Psoas muscle (tissue), 8 donors: ENCODE results near the gene CCDC15. TPM values are rescaled to one million over a fixed set of nuclear protein-coding genes. Genes with fewer than 3 reads are reported as not detected.

ENCODE experiments used
- ATAC-seq, 4 donors: fragments of 200-7000 bp; cut with Tn5 transposase; one replicate each; pipeline ENCODE4 v1.9.1; 2020; ENCODE audit warnings: moderate library complexity in 3 of 4, mild to moderate bottlenecking in 2 of 4
- DNase-seq, 2 donors: peaks; one replicate each; pipeline ENCODE4 v3.0.0-alpha.2; 2020
- H3K27ac ChIP-seq: fragments of 200-600 bp; one replicate; pipeline ENCODE4 v1.8.0; 2022
- H3K27me3 ChIP-seq, 3 donors: fragments of 200-600 bp in 1 of 3; one replicate each; pipeline versions ENCODE4 v1.6.1 to v1.8.0; 2013 to 2022; ENCODE audit warnings: low read length in 2 of 3, mild to moderate bottlenecking in 2 of 3, moderate library complexity in 1 of 3; ENCODE audit not compliant: insufficient read depth in 3 of 3
- H3K36me3 ChIP-seq, 2 donors: fragments of 200-600 bp in 1 of 2; one replicate each; pipeline versions ENCODE4 v1.6.1 to v1.8.0; 2013 to 2022; ENCODE audit warnings: low read depth in 1 of 2, mild to moderate bottlenecking in 1 of 2, moderate library complexity in 1 of 2; ENCODE audit not compliant: insufficient read depth in 1 of 2
- H3K4me1 ChIP-seq: fragments of 200-600 bp; one replicate; pipeline ENCODE4 v1.8.0; 2022
- H3K4me3 ChIP-seq: fragments of 200-600 bp; one replicate; pipeline ENCODE4 v1.8.0; 2022; ENCODE audit warnings: mild to moderate bottlenecking
- H3K9me3 ChIP-seq: fragments of 200-600 bp; one replicate; pipeline ENCODE4 v1.8.0; 2022
- WGBS, 3 donors: extraction: QIAGEN DNeasy Blood & Tissue Kit; methylation state at CpG; one replicate each; pipeline versions ENCODE4 v1.1.6 to v1.1.7; 2013; 5-methylcytosine and 5-hydroxymethylcytosine counted together
- intact Hi-C, 2 donors: fragments of 100-400 bp; cut with DNase I; formaldehyde crosslinking; loops; one replicate each; pipeline versions ENCODE4 v1.11.0 to v1.14.2; 2022
- polyA plus RNA-seq, 3 donors: library from polyadenylated mRNA; stranded (reverse); fragments of 200-250 nt; gene quantifications; one replicate each; pipeline ENCODE4 v1.2.3, GENCODE V29; 2013
- total RNA-seq, 4 donors: library from RNA; stranded (reverse); fragmentation: NEBNext Ultra II Directional in 2 of 4; extraction: Animal tissue kit (Norgen Biotek cat#: 25700) in 2 of 4; gene quantifications; one replicate each; pipeline versions ENCODE4 v1.2.1 to v1.2.4, GENCODE V29; 2021 to 2023
- TF ChIP-seq, protein P1 (sequence below): fragments of 200-600 bp; IDR thresholded peaks from one replicate; pipeline ENCODE4 v1.8.0; 2022; ENCODE audit warnings: antibody characterized with exemption
- donor health status: healthy with polysubstance abuse.
- donor health status: DM: no; HTN: no; CAD: no; lungs with moderate emphysema.
- donor health status: Bipolar disorder and iron deficiency.
- donor health status: healthy.
- donor health status: DM: yes; HTN: yes; CAD: no.
- donor health status: DM: no; HTN: no; CAD: no.
- donor health status: DM: no; HTN: no; CAD: no.
- donor health status: DM: yes; HTN: yes; CAD: no.

Gene CCDC15
- total and polyA plus RNA-seq, 7 donors: 0.03 to 0.42 (median 0.22) TPM

DNA sequence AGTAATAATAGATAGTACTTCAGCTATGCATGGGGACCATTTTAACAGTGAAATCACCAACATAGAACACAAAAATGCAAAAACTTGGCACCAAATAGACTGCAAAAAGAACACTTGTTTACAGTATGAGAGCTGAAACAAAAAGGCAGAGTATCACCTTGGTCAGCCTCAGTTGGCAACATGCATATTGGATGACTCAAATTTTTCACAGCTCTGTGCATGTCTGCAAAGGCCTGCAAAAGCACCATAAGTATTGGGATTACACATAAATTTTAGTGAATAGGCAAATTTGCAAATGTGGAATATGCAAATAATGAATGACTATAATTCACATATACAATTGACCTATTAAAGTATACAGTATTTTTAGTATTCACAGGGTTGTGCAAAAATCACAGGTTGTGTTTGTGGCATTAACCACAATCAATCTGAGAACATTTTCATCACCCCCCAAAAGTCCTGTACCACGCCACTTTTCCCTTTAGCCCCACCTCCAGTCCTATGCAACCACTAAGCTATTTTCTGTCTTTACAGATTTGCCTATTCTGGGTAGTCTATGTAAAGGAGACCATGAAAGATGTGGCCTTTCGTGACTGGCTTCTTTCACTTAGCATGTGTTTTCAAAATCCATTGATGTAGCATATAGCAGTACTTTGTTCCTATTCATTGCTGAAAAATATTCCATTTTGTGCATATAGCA, 47.2 kb downstream of the CCDC15 start:
- TF ChIP-seq, protein P1, sequence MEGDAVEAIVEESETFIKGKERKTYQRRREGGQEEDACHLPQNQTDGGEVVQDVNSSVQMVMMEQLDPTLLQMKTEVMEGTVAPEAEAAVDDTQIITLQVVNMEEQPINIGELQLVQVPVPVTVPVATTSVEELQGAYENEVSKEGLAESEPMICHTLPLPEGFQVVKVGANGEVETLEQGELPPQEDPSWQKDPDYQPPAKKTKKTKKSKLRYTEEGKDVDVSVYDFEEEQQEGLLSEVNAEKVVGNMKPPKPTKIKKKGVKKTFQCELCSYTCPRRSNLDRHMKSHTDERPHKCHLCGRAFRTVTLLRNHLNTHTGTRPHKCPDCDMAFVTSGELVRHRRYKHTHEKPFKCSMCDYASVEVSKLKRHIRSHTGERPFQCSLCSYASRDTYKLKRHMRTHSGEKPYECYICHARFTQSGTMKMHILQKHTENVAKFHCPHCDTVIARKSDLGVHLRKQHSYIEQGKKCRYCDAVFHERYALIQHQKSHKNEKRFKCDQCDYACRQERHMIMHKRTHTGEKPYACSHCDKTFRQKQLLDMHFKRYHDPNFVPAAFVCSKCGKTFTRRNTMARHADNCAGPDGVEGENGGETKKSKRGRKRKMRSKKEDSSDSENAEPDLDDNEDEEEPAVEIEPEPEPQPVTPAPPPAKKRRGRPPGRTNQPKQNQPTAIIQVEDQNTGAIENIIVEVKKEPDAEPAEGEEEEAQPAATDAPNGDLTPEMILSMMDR: no peak
- H3K36me3 ChIP-seq: no peaks in the 10 kb centered on the region
- peaks cover 4% of the 10 kb centered on the region for H3K9me3 ChIP-seq
- H3K4me1 ChIP-seq: no peaks in the 10 kb centered on the region
- DNase-seq: no peak
- intact Hi-C loops: no loop called here
- no peak overlapping the region for H3K4me3 ChIP-seq
- WGBS, 3 donors: 96 to 100% (median 97%) methylated on average over 2 of the region's 2 CpGs
- H3K27me3 ChIP-seq: no peaks in the 10 kb centered on the region
- H3K27ac ChIP-seq: no peak overlapping the region
- no peak for ATAC-seq

DNA sequence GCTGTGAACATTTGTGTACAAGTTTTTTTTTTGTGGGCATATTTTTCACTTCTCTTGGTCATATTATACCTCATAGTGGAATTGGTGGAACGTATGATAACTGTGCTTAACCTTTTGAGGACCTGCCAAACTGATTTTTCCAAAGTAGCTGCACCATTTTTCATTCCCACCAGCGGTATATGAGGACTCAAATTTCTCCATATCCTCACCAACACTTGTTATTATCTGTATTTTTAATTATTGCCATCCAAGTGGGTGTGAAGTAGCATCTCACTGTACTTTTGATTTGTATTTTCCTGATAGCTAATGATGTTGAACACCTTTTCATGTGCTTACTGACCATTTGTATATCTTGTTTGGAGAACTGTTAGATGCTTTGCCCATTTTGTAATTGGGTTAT, 47.8 kb downstream of the CCDC15 start:
- no peak for DNase-seq

DNA sequence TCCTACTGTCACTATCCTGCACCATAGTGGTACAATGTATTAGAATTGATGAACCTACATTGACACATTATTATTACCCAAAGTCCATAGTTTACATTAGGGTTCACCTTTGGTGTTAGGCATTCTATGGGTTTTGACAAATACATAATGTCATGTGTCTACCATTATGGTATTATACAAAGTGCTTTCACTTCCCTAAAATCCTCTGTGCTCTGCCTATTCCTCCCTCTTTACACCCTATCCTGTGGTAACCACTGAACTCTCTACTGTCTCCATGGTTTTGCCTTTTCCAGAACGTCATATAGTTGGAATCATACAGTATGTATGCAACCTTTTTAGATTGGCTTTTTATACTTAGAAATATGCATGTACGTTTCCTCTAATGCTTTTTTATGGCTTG, 51.5 kb downstream of the CCDC15 start:
- no peaks in the 10 kb centered on the region for H3K4me1 ChIP-seq
- DNase-seq (no peak), ATAC-seq (no peak)
- H3K9me3 ChIP-seq: peaks cover 9% of the 10 kb centered on the region
- no peak overlapping the region for H3K4me3 ChIP-seq
- no peaks in the 10 kb centered on the region for H3K36me3 ChIP-seq
- intact Hi-C loops: no loop called here
- no peak overlapping the region for H3K27ac ChIP-seq
- TF ChIP-seq, protein P1: no peak
- no peaks in the 10 kb centered on the region for H3K27me3 ChIP-seq
- 92 to 95% (median 94%) methylated on average over 2 of the region's 2 CpGs for whole genome bisulfite sequencing, 3 donors

More for the DNA sequence above, 47.8 kb downstream of the CCDC15 start:
- H3K4me1 ChIP-seq: no peaks in the 10 kb centered on the region
- no peaks in the 10 kb centered on the region for H3K36me3 ChIP-seq
- 86 to 93% (median 92%) methylated on average over 2 of the region's 2 CpGs for WGBS, 3 donors
- H3K4me3 ChIP-seq: no peak overlapping the region
- no peaks in the 10 kb centered on the region for H3K27me3 ChIP-seq
- TF ChIP-seq, protein P1: no peak
- H3K27ac ChIP-seq: no peak overlapping the region
- intact Hi-C loops: no loop called here
- no peak for ATAC-seq
- H3K9me3 ChIP-seq: peaks cover 9% of the 10 kb centered on the region

DNA sequence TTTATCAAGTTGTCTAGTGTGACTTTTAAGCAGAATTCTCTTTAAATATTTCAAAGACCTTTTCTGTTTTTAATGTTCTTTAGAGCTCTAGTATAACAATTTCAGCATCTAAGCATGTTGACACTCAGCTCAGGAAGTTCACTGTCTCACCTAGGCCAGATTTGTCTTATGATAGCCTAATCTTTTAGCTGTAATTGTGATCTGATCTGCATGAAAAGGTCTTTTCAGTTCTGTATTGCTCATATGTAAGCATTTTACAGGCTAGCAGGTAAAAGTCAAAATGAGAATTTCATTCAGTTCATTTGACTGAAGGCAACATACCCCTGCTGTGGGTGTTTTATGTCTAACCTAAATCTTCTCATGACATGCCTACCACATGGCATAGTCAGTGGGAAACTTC, 62.4 kb downstream of the CCDC15 start:
- no peak overlapping the region for H3K4me3 ChIP-seq
- no peak overlapping the region for H3K27ac ChIP-seq
- H3K9me3 ChIP-seq: no peaks in the 10 kb centered on the region
- intact Hi-C loops: no loop called here
- H3K36me3 ChIP-seq: no peaks in the 10 kb centered on the region
- TF ChIP-seq, protein P1: no peak
- DNase-seq: no peak
- H3K27me3 ChIP-seq: no peaks in the 10 kb centered on the region
- no peaks in the 10 kb centered on the region for H3K4me1 ChIP-seq
- no peak for ATAC-seq

DNA sequence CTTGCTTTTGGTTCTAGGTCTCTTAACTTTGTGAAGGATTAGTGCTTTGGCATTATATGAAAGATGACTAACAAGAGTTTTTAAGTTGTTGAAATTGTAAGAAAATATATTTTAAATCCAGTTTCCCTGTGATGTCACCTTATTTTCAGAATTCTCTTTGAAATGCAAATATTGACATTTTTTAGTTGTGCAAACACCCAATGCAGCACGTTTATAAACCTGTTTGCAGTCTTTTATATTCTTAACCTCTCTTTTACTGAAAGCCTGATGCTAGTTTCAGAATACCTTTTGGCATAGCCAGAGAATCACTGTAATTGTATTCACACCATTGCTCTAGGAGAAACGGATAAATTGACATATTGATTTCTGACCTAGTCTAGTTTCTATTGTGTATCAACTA, 66.3 kb downstream of the CCDC15 start:
- TF ChIP-seq, protein P1: no peak
- intact Hi-C loops: no loop called here
- H3K4me3 ChIP-seq: no peak overlapping the region
- no peak for DNase-seq
- no peak for ATAC-seq
- H3K36me3 ChIP-seq: no peaks in the 10 kb centered on the region
- 83 to 86% (median 86%) methylated on average over 2 of the region's 2 CpGs for WGBS, 3 donors
- H3K27ac ChIP-seq: no peak overlapping the region
- H3K9me3 ChIP-seq: no peaks in the 10 kb centered on the region
- no peaks in the 10 kb centered on the region for H3K27me3 ChIP-seq
- no peaks in the 10 kb centered on the region for H3K4me1 ChIP-seq
